ENCODE measurements around the gene ZFPL1. TPM values are rescaled to one million over a fixed set of nuclear protein-coding genes. Genes with fewer than 3 reads are reported as not detected.

Gene ZFPL1
- total and polyA plus RNA-seq, 9 of the 15 experiments (the other 6 are each of a cell fraction or from before 2014, with no cell fraction given): 3.7 to 37.5 (median 22.7) TPM

GRCh38 chr11:65051398-65051858 is 32.6 kb upstream of the ZFPL1 start:
- Histone ChIP-seq H4K20me1 (replicated peaks; ENCODE audit: control insufficient read depth, insufficient read depth, low read length) (no peaks in the 10 kb centered on the region), H3K27me3 (ENCODE audit: control insufficient read depth in 2 of 2, insufficient read depth in 2 of 2, low read length in 2 of 2) (no peaks in the 10 kb centered on the region; a peak in 2 of 5 replicates), H2AFZ (ENCODE audit: low read depth, low read length) (peak overlapping the region; percentile 42; the same call in 1 of the 2 replicates), H3K9me1 (ENCODE audit: control insufficient read depth, insufficient read depth, low read length) (no peaks in the 10 kb centered on the region), H3K27ac (ENCODE audit: extremely low read depth, low read depth, low read length) (no peak overlapping the region), H3K4me1 (replicated peaks in 1 of 2; ENCODE audit: control insufficient read depth in 2 of 2, insufficient read depth in 2 of 2, low read length in 2 of 2) (peaks cover 0 to 28% of the 10 kb centered on the region in 2 experiments; a peak in 2 of 5 replicates), H3K36me3 (ENCODE audit: control insufficient read depth, insufficient read depth, low read length) (no peaks in the 10 kb centered on the region), H3K4me3 (no peak overlapping the region), H3K9ac (ENCODE audit: insufficient read depth in 1 of 2, low read depth in 2 of 2, low read length in 2 of 2) (no peak overlapping the region), H3K79me2 (ENCODE audit: control insufficient read depth, insufficient read depth, low read length) (no peaks in the 10 kb centered on the region), H3K9me3 (replicated peaks; ENCODE audit: control insufficient read depth, insufficient read depth, low read depth, low read length) (no peaks in the 10 kb centered on the region), H3K4me2 (ENCODE audit: insufficient read depth, low read length) (no peak overlapping the region)
- 33% methylated on average over 9 of the region's 9 CpGs for WGBS (ENCODE audit: insufficient coverage, low coverage, missing lambda C conversion rate)
- FAIRE-seq (peak; percentile 58), DNase-seq (ENCODE audit: extremely low read depth in 1 of 4, low spot score in 3 of 4) (no peak), ATAC-seq (no peak; the same call in 2 of the 3 replicates)
- intact Hi-C loops (cut with micrococcal nuclease): no loop called here
- TF ChIP-seq ZBTB12 (CRISPR knock-in tag; IDR thresholded peaks at IDR 0.05): no peak
- TF ChIP-seq ZNF696 (CRISPR knock-in tag; conservative IDR thresholded peaks at IDR 0.05): no peak
- no peak for TF ChIP-seq NBN (IDR thresholded peaks at IDR 0.05; ENCODE audit: low read depth)
- TF ChIP-seq CEBPG (CRISPR knock-in tag; IDR thresholded peaks at IDR 0.05): no peak
- TF ChIP-seq CEBPG (tag; conservative IDR thresholded peaks at IDR 0.05 in 1 of 2, IDR thresholded peaks at IDR 0.05 in 1 of 2): 0 out of 4 replicates have a peak, but pooled peaks of 1 of the 2 experiments have one; percentile 19
- TF ChIP-seq EGR1 (conservative IDR thresholded peaks at IDR 0.05): 0 out of 2 replicates have a peak, but pooled peaks have one; percentile 5
- TF ChIP-seq, protein P1, sequence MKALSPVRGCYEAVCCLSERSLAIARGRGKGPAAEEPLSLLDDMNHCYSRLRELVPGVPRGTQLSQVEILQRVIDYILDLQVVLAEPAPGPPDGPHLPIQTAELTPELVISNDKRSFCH (CRISPR knock-in tag; IDR thresholded peaks at IDR 0.05): no peak
- TF ChIP-seq, protein P1 (tag; IDR thresholded peaks at IDR 0.05): no peak
- 0 out of 2 replicates have a peak, but pooled peaks have one; percentile 20 for TF ChIP-seq POLR2A (conservative IDR thresholded peaks at IDR 0.05)
- no peak for TF ChIP-seq RHOXF2B (CRISPR knock-in tag; conservative IDR thresholded peaks at IDR 0.05)
- peak; percentile 37; the same call in 1 of the 2 replicates for TF ChIP-seq CEBPB (tag; IDR thresholded peaks at IDR 0.05)
- peak; percentile 63; the same call in 1 of the 2 replicates for TF ChIP-seq POLR2AphosphoS5 (IDR thresholded peaks at IDR 0.05; ENCODE audit: control insufficient read depth, insufficient read depth, low read depth, low read length)
- no TSS peak for BruUV-seq (replicated peaks)
- in situ Hi-C loops (cut with MboI): no loop called here
- ChIA-PET CTCF (ENCODE audit: low intra/inter-chr PET ratio) (no interaction called here), POLR2A (interaction anchor here (0.9 kb wide), 1 partner anchor 18 kb away, joined by 3 read pairs; no protein-coding TSS in a partner anchor)

Data from K562 (cell line).